Measurements from ENCODE around the gene RTN4IP1.
A peak's percentile ranks its signal among the peaks of the same experiment; 100 is the strongest.
"Not testable (repeated sequence)": the region's sequence is repeated elsewhere in the genome, so short reads cannot be mapped to it uniquely, and the experiment has no call there.

RTN4IP1 gene

GRCh38 chr6:106586815-106587415 is 42.4 kb downstream of the RTN4IP1 start:
- DNase-seq (ENCODE audit: low read depth in 1 of 2, low spot score in 1 of 2): no peak

- no peak for DNase-seq (ENCODE audit: low read depth in 1 of 2, low spot score in 1 of 2)
Observed at GRCh38 chr6:106581468-106581867, 47.8 kb downstream of the RTN4IP1 start.

- no peak for DNase-seq (ENCODE audit: low read depth in 1 of 2, low spot score in 1 of 2)
Observed at GRCh38 chr6:106579281-106579680, 50.0 kb downstream of the RTN4IP1 start.

- no peak for DNase-seq (ENCODE audit: low read depth in 1 of 2, low spot score in 1 of 2)
Observed at GRCh38 chr6:106574741-106575458, 54.4 kb downstream of the RTN4IP1 start.

GRCh38 chr6:106572875-106573585 is 56.3 kb downstream of the RTN4IP1 start:
- DNase-seq (ENCODE audit: low read depth in 1 of 2, low spot score in 1 of 2): no peak

- DNase-seq (ENCODE audit: low read depth in 1 of 2, low spot score in 1 of 2): no peak
Observed at GRCh38 chr6:106572436-106572835, 56.9 kb downstream of the RTN4IP1 start.

GRCh38 chr6:106569428-106569827 is 59.9 kb downstream of the RTN4IP1 start:
- DNase-seq (ENCODE audit: low read depth in 1 of 2, low spot score in 1 of 2): no peak

GRCh38 chr6:106568530-106568929 is 60.8 kb downstream of the RTN4IP1 start:
- DNase-seq (ENCODE audit: low read depth in 1 of 2, low spot score in 1 of 2): no peak

- DNase-seq (ENCODE audit: low read depth in 1 of 2, low spot score in 1 of 2): no peak
Observed at GRCh38 chr6:106564476-106564875, 64.8 kb downstream of the RTN4IP1 start.

GRCh38 chr6:106563614-106564013 is 65.7 kb downstream of the RTN4IP1 start:
- no peak for DNase-seq (ENCODE audit: low read depth in 1 of 2, low spot score in 1 of 2)

GRCh38 chr6:106561686-106562405 is 67.5 kb downstream of the RTN4IP1 start:
- no peak for DNase-seq (ENCODE audit: low read depth in 1 of 2, low spot score in 1 of 2)

GRCh38 chr6:106560996-106561685 is 68.2 kb downstream of the RTN4IP1 start:
- DNase-seq (ENCODE audit: low read depth in 1 of 2, low spot score in 1 of 2): no peak

- DNase-seq (ENCODE audit: low read depth in 1 of 2, low spot score in 1 of 2): not testable (repeated sequence)
Observed at GRCh38 chr6:106559659-106560058, 69.6 kb downstream of the RTN4IP1 start.

- DNase-seq (ENCODE audit: low read depth in 1 of 2, low spot score in 1 of 2): no peak
Observed at GRCh38 chr6:106558364-106558763, 70.9 kb downstream of the RTN4IP1 start.

GRCh38 chr6:106557837-106558236 is 71.5 kb downstream of the RTN4IP1 start:
- no peak for DNase-seq (ENCODE audit: low read depth in 1 of 2, low spot score in 1 of 2)

GRCh38 chr6:106556368-106556960 is 72.8 kb downstream of the RTN4IP1 start:
- no peak for DNase-seq (ENCODE audit: low read depth in 1 of 2, low spot score in 1 of 2)

- no peak for DNase-seq (ENCODE audit: low read depth in 1 of 2, low spot score in 1 of 2)
Observed at GRCh38 chr6:106555767-106556166, 73.5 kb downstream of the RTN4IP1 start.

GRCh38 chr6:106553440-106553839 is 75.9 kb downstream of the RTN4IP1 start:
- DNase-seq (ENCODE audit: low read depth in 1 of 2, low spot score in 1 of 2): peak in 1 of 2 donors; percentile 11

GRCh38 chr6:106551155-106551554 is 78.1 kb downstream of the RTN4IP1 start:
- no peak for DNase-seq (ENCODE audit: low read depth in 1 of 2, low spot score in 1 of 2)

GRCh38 chr6:106549521-106549920 is 79.8 kb downstream of the RTN4IP1 start:
- DNase-seq (ENCODE audit: low read depth in 1 of 2, low spot score in 1 of 2): no peak

All from activated T-helper 1 cell treated with anti-CD3 and anti-CD28 coated beads, Interleukin-2, amount 50 U/mL, for 16 hours (primary cell).